ENCODE results near the gene FRG2. TPM values are rescaled to one million over a fixed set of nuclear protein-coding genes. Genes with fewer than 3 reads are reported as not detected.
"Not testable (repeated sequence)": the region's sequence is repeated elsewhere in the genome, so short reads cannot be mapped to it uniquely, and the experiment has no call there.

The FRG2 gene
- total RNA-seq, 1 donor from 2014 or later: not detected

- TF ChIP-seq CTCF (IDR thresholded peaks at IDR 0.05; ENCODE audit: insufficient read depth, low read length, severe bottlenecking): no peak
Measured at GRCh38 chr4:189981970-189982369, 45.1 kb downstream of the FRG2 start.

GRCh38 chr4:189980292-189980691, 46.8 kb downstream of the FRG2 start:
- not testable (repeated sequence) for H3K27me3 ChIP-seq (ENCODE audit: control insufficient read depth, insufficient read depth, low read length); FAIRE-seq; H3K36me3 ChIP-seq (ENCODE audit: control insufficient read depth, insufficient read depth, low read length); DNase-seq (ENCODE audit: low read depth); H3K4me3 ChIP-seq (ENCODE audit: low read depth, low read length)

More at GRCh38 chr4:189981970-189982369, 45.1 kb downstream of the FRG2 start:
- DNase-seq (ENCODE audit: low read depth) (no peak), FAIRE-seq (no peak)
- Histone ChIP-seq H3K36me3 (ENCODE audit: control insufficient read depth, insufficient read depth, low read length) (no peaks in the 10 kb centered on the region), H3K4me3 (ENCODE audit: low read depth, low read length) (no peak overlapping the region), H3K27me3 (ENCODE audit: control insufficient read depth, insufficient read depth, low read length) (no peaks in the 10 kb centered on the region)

GRCh38 chr4:189979196-189980047, 47.6 kb downstream of the FRG2 start:
- Histone ChIP-seq H3K27me3 (ENCODE audit: control insufficient read depth, insufficient read depth, low read length) (no peaks in the 10 kb centered on the region), H3K4me3 (ENCODE audit: low read depth, low read length) (no peak overlapping the region), H3K36me3 (ENCODE audit: control insufficient read depth, insufficient read depth, low read length) (no peaks in the 10 kb centered on the region)
- TF ChIP-seq CTCF (IDR thresholded peaks at IDR 0.05; ENCODE audit: insufficient read depth, low read length, severe bottlenecking): no peak
- no peak for DNase-seq (ENCODE audit: low read depth)
- no peak for FAIRE-seq

Other genes with a start within 250 kb of the FRG2 start
- gene FRG1, start 86.4 kb downstream of the FRG2 start, total RNA-seq: 23.9 and 26.3 TPM in 2 replicates
- not detected in 2 replicates for gene DBET, start 37.2 kb upstream of the FRG2 start, total RNA-seq
- gene DUX4, start 146.5 kb upstream of the FRG2 start, total RNA-seq: not detected in 2 replicates